ENCODE data around the gene CASQ1. TPM values are rescaled to one million over a fixed set of nuclear protein-coding genes. Genes with fewer than 3 reads are reported as not detected.

CASQ1 gene
- total RNA-seq, 1 donor = 0.36 TPM

- Histone ChIP-seq H3K4me2 (ENCODE audit: insufficient read depth, low read length) (peak overlapping the region; percentile 26), H3K36me3 (ENCODE audit: insufficient read depth, low read length) (peaks cover 64% of the 10 kb centered on the region), H3K27ac (ENCODE audit: low read depth, low read length) (peak overlapping the region; percentile 93), H3K9me3 (ENCODE audit: low read depth, low read length) (no peaks in the 10 kb centered on the region), H3K4me3 (ENCODE audit: insufficient read depth, low read length) (no peak overlapping the region), H4K20me1 (ENCODE audit: insufficient read depth, low read length) (peaks cover 59% of the 10 kb centered on the region), H3K4me1 (ENCODE audit: insufficient read depth, low read length) (peaks cover 43% of the 10 kb centered on the region), H2AFZ (ENCODE audit: low read length) (no peak overlapping the region), H3K79me2 (ENCODE audit: insufficient read depth, low read length) (peaks cover 69% of the 10 kb centered on the region), H3K27me3 (ENCODE audit: insufficient read depth, low read length) (no peaks in the 10 kb centered on the region)
- no peak for DNase-seq (ENCODE audit: insufficient read length, low spot score, missing footprints)
- TF ChIP-seq CTCF (IDR thresholded peaks at IDR 0.05; ENCODE audit: extremely low read depth, low read depth, low read length) = no peak
Observed at GRCh38 chr1:160208557-160209320, 18.4 kb downstream of the CASQ1 start.

- Histone ChIP-seq H3K79me2 (ENCODE audit: insufficient read depth, low read length) (peaks cover 72% of the 10 kb centered on the region), H3K27ac (ENCODE audit: low read depth, low read length) (peak overlapping the region; percentile 93), H3K4me1 (ENCODE audit: insufficient read depth, low read length) (peaks cover 41% of the 10 kb centered on the region), H3K36me3 (ENCODE audit: insufficient read depth, low read length) (peaks cover 71% of the 10 kb centered on the region), H3K4me2 (ENCODE audit: insufficient read depth, low read length) (no peak overlapping the region), H4K20me1 (ENCODE audit: insufficient read depth, low read length) (peaks cover 65% of the 10 kb centered on the region), H3K27me3 (ENCODE audit: insufficient read depth, low read length) (no peaks in the 10 kb centered on the region), H3K9me3 (ENCODE audit: low read depth, low read length) (no peaks in the 10 kb centered on the region), H2AFZ (ENCODE audit: low read length) (no peak overlapping the region), H3K4me3 (ENCODE audit: insufficient read depth, low read length) (no peak overlapping the region)
- no peak for DNase-seq (ENCODE audit: insufficient read length, low spot score, missing footprints)
- no peak for TF ChIP-seq CTCF (IDR thresholded peaks at IDR 0.05; ENCODE audit: extremely low read depth, low read depth, low read length)
Observed at GRCh38 chr1:160209321-160210046, 19.1 kb downstream of the CASQ1 start.

- Histone ChIP-seq H3K27ac (ENCODE audit: low read depth, low read length) (peak overlapping the region; percentile 6), H3K4me1 (ENCODE audit: insufficient read depth, low read length) (peaks cover 35% of the 10 kb centered on the region), H4K20me1 (ENCODE audit: insufficient read depth, low read length) (peaks cover 65% of the 10 kb centered on the region), H3K4me3 (ENCODE audit: insufficient read depth, low read length) (no peak overlapping the region), H3K4me2 (ENCODE audit: insufficient read depth, low read length) (no peak overlapping the region), H2AFZ (ENCODE audit: low read length) (no peak overlapping the region), H3K9me3 (ENCODE audit: low read depth, low read length) (no peaks in the 10 kb centered on the region), H3K36me3 (ENCODE audit: insufficient read depth, low read length) (peaks cover 82% of the 10 kb centered on the region), H3K27me3 (ENCODE audit: insufficient read depth, low read length) (no peaks in the 10 kb centered on the region), H3K79me2 (ENCODE audit: insufficient read depth, low read length) (peaks cover 69% of the 10 kb centered on the region)
- DNase-seq (ENCODE audit: insufficient read length, low spot score, missing footprints) = no peak
- no peak for TF ChIP-seq CTCF (IDR thresholded peaks at IDR 0.05; ENCODE audit: extremely low read depth, low read depth, low read length)
Observed at GRCh38 chr1:160210561-160210960, 20.2 kb downstream of the CASQ1 start.
